ENCODE data around the gene USP34. TPM values are rescaled to one million over a fixed set of nuclear protein-coding genes. Genes with fewer than 3 reads are reported as not detected.

The USP34 gene
- total and polyA plus RNA-seq, 2 experiments from 2014 or later, result 81.8 to 157 TPM

DNA sequence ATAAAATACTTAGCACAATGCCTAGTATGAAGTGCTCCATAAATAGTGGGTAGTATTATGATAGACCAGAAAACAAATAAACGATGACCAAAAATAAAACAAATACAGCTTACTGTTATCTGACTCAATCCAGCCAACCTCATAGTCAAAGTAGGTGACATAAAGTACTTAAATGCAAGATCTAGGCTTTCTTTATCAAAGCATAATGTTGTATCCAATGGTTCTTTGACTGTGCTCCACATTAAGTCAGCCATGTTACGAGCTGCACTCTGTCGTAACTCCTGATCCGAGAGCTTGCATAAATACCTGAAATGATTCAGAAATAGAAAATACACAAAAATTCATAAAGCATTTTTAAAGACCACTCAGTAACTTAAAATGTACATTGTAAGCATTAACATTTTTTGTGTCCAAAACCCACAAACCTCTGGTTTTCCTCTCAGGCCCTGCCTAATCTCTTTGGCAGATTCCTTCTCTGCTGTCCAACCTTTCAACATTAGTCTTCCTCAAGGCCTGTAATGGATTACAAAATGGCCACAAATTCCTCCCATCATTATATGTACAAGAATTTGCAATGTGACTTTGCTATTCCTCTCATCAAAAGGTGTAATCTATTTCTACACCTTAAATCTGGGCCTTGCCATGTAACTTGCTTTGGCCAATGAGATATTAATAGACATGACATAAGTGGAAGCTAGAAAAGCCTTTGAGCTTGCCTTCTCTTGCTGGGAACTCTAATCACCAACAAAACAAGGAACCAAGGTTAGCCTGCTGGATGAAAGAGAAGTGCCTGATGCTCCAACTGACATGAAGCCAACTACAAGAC, 90.6 kb downstream of the USP34 start:
- ATAC-seq, result no peak
- H3F3A ChIP-seq (replicated peaks; ENCODE audit: low read depth), result no peaks in the 10 kb centered on the region
- no peak overlapping the region for H3K4me3 ChIP-seq
- no peaks in the 10 kb centered on the region for H3K27me3 ChIP-seq (ENCODE audit: insufficient read depth)
- Mint-ChIP-seq H3K4me3 (no peak overlapping the region), H3K9me3 (no peaks in the 10 kb centered on the region), H3K27ac (no peak overlapping the region), H3K27me3 (ENCODE audit: insufficient read depth, low read depth, poor library complexity) (no peaks in the 10 kb centered on the region), H3K4me1 (peaks cover 5% of the 10 kb centered on the region; the same call in 2 of the 3 replicates), H3K36me3 (ENCODE audit: low read depth) (peaks cover 72% of the 10 kb centered on the region)
- TF ChIP-seq CREB1 (CRISPR knock-in tag; IDR thresholded peaks at IDR 0.05; ENCODE audit: low read depth) (no peak), EZH2 (IDR thresholded peaks at IDR 0.05; ENCODE audit: low read depth, unreplicated experiment) (no peak), NANOG (IDR thresholded peaks at IDR 0.05; ENCODE audit: borderline replicate concordance) (no peak), EZH2phosphoT487 (IDR thresholded peaks at IDR 0.05; ENCODE audit: unreplicated experiment) (no peak), JUNB (IDR thresholded peaks at IDR 0.05; ENCODE audit: unreplicated experiment) (no peak), ZNF114 (CRISPR knock-in tag; IDR thresholded peaks at IDR 0.05) (no peak), ZNF331 (CRISPR knock-in tag; IDR thresholded peaks at IDR 0.05; ENCODE audit: low read depth) (no peak), STAT1 (IDR thresholded peaks at IDR 0.05; ENCODE audit: unreplicated experiment) (no peak), POLR2AphosphoS5 (IDR thresholded peaks at IDR 0.05; ENCODE audit: low read depth) (no peak)
- TF ChIP-seq, protein P1, sequence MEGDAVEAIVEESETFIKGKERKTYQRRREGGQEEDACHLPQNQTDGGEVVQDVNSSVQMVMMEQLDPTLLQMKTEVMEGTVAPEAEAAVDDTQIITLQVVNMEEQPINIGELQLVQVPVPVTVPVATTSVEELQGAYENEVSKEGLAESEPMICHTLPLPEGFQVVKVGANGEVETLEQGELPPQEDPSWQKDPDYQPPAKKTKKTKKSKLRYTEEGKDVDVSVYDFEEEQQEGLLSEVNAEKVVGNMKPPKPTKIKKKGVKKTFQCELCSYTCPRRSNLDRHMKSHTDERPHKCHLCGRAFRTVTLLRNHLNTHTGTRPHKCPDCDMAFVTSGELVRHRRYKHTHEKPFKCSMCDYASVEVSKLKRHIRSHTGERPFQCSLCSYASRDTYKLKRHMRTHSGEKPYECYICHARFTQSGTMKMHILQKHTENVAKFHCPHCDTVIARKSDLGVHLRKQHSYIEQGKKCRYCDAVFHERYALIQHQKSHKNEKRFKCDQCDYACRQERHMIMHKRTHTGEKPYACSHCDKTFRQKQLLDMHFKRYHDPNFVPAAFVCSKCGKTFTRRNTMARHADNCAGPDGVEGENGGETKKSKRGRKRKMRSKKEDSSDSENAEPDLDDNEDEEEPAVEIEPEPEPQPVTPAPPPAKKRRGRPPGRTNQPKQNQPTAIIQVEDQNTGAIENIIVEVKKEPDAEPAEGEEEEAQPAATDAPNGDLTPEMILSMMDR (conservative IDR thresholded peaks at IDR 0.05; ENCODE audit: low read depth in 2 of 2), result no peak
- TF ChIP-seq, protein P2, sequence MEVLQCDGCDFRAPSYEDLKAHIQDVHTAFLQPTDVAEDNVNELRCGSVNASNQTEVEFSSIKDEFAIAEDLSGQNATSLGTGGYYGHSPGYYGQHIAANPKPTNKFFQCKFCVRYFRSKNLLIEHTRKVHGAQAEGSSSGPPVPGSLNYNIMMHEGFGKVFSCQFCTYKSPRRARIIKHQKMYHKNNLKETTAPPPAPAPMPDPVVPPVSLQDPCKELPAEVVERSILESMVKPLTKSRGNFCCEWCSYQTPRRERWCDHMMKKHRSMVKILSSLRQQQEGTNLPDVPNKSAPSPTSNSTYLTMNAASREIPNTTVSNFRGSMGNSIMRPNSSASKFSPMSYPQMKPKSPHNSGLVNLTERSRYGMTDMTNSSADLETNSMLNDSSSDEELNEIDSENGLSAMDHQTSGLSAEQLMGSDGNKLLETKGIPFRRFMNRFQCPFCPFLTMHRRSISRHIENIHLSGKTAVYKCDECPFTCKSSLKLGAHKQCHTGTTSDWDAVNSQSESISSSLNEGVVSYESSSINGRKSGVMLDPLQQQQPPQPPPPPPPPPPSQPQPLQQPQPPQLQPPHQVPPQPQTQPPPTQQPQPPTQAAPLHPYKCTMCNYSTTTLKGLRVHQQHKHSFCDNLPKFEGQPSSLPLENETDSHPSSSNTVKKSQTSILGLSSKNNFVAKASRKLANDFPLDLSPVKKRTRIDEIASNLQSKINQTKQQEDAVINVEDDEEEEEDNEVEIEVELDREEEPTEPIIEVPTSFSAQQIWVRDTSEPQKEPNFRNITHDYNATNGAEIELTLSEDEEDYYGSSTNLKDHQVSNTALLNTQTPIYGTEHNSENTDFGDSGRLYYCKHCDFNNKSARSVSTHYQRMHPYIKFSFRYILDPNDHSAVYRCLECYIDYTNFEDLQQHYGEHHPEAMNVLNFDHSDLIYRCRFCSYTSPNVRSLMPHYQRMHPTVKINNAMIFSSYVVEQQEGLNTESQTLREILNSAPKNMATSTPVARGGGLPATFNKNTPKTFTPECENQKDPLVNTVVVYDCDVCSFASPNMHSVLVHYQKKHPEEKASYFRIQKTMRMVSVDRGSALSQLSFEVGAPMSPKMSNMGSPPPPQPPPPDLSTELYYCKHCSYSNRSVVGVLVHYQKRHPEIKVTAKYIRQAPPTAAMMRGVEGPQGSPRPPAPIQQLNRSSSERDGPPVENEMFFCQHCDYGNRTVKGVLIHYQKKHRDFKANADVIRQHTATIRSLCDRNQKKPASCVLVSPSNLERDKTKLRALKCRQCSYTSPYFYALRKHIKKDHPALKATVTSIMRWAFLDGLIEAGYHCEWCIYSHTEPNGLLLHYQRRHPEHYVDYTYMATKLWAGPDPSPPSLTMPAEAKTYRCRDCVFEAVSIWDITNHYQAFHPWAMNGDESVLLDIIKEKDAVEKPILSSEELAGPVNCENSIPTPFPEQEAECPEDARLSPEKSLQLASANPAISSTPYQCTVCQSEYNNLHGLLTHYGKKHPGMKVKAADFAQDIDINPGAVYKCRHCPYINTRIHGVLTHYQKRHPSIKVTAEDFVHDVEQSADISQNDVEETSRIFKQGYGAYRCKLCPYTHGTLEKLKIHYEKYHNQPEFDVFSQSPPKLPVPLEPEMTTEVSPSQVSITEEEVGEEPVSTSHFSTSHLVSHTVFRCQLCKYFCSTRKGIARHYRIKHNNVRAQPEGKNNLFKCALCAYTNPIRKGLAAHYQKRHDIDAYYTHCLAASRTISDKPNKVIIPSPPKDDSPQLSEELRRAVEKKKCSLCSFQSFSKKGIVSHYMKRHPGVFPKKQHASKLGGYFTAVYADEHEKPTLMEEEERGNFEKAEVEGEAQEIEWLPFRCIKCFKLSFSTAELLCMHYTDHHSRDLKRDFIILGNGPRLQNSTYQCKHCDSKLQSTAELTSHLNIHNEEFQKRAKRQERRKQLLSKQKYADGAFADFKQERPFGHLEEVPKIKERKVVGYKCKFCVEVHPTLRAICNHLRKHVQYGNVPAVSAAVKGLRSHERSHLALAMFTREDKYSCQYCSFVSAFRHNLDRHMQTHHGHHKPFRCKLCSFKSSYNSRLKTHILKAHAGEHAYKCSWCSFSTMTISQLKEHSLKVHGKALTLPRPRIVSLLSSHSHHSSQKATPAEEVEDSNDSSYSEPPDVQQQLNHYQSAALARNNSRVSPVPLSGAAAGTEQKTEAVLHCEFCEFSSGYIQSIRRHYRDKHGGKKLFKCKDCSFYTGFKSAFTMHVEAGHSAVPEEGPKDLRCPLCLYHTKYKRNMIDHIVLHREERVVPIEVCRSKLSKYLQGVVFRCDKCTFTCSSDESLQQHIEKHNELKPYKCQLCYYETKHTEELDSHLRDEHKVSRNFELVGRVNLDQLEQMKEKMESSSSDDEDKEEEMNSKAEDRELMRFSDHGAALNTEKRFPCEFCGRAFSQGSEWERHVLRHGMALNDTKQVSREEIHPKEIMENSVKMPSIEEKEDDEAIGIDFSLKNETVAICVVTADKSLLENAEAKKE (CRISPR knock-in tag; IDR thresholded peaks at IDR 0.05), result no peak
- TF ChIP-seq, protein P3, sequence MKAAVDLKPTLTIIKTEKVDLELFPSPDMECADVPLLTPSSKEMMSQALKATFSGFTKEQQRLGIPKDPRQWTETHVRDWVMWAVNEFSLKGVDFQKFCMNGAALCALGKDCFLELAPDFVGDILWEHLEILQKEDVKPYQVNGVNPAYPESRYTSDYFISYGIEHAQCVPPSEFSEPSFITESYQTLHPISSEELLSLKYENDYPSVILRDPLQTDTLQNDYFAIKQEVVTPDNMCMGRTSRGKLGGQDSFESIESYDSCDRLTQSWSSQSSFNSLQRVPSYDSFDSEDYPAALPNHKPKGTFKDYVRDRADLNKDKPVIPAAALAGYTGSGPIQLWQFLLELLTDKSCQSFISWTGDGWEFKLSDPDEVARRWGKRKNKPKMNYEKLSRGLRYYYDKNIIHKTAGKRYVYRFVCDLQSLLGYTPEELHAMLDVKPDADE (IDR thresholded peaks at IDR 0.05), result no peak
- TF ChIP-seq, protein P4, sequence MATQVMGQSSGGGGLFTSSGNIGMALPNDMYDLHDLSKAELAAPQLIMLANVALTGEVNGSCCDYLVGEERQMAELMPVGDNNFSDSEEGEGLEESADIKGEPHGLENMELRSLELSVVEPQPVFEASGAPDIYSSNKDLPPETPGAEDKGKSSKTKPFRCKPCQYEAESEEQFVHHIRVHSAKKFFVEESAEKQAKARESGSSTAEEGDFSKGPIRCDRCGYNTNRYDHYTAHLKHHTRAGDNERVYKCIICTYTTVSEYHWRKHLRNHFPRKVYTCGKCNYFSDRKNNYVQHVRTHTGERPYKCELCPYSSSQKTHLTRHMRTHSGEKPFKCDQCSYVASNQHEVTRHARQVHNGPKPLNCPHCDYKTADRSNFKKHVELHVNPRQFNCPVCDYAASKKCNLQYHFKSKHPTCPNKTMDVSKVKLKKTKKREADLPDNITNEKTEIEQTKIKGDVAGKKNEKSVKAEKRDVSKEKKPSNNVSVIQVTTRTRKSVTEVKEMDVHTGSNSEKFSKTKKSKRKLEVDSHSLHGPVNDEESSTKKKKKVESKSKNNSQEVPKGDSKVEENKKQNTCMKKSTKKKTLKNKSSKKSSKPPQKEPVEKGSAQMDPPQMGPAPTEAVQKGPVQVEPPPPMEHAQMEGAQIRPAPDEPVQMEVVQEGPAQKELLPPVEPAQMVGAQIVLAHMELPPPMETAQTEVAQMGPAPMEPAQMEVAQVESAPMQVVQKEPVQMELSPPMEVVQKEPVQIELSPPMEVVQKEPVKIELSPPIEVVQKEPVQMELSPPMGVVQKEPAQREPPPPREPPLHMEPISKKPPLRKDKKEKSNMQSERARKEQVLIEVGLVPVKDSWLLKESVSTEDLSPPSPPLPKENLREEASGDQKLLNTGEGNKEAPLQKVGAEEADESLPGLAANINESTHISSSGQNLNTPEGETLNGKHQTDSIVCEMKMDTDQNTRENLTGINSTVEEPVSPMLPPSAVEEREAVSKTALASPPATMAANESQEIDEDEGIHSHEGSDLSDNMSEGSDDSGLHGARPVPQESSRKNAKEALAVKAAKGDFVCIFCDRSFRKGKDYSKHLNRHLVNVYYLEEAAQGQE (IDR thresholded peaks at IDR 0.05; ENCODE audit: unreplicated experiment), result no peak
- no peak overlapping the region for H3K4me2 ChIP-seq
- 0 out of 2 replicates have a peak, but pooled peaks cover 9% of the 10 kb centered on the region for H3K4me1 ChIP-seq (ENCODE audit: insufficient read depth)
- no peaks in the 10 kb centered on the region for H3K9me2 ChIP-seq (ENCODE audit: insufficient read depth)
- 0 out of 2 replicates have a peak, but pooled peaks cover 12% of the 10 kb centered on the region for H3K79me2 ChIP-seq (replicated peaks; ENCODE audit: insufficient read depth)
- no peak overlapping the region for H2AFZ ChIP-seq
- peaks cover 9% of the 10 kb centered on the region for H3K36me3 ChIP-seq (ENCODE audit: insufficient read depth)
- DNase-seq (ENCODE audit: low spot score), result no peak
- peak overlapping the region; percentile 45 for H3K27ac ChIP-seq (ENCODE audit: low read depth)
- H4K20me1 ChIP-seq (replicated peaks; ENCODE audit: insufficient read depth), result no peaks in the 10 kb centered on the region
